ENCODE measurements around the gene ABCG8.

DNA sequence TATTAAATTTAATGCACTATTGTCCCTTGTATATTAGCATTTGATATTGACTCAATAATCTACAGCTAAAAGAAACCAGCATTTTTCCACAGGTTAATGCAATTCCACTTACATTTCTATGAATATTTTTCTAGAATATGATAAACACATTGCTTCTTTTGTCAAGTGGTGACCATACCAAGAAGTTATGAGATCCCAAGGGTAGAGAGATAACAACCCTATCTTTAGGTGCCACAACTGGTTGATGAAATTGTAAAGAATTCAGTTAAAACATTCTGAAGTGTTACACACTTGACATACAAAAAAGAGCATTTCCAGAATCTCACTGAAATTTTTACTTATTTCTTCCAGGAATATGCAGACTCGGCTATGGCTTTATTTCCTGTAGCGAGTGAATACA lies 56.0 kb downstream of the ABCG8 start:
- TF ChIP-seq POLR2AphosphoS5 (IDR thresholded peaks at IDR 0.05; ENCODE audit: borderline replicate concordance, low read depth, low read length) (no peak), EZH2 (IDR thresholded peaks at IDR 0.05) (no peak)
